H1 (cell line): ENCODE results near the gene TBX21. TPM values are rescaled to one million over a fixed set of nuclear protein-coding genes. Genes with fewer than 3 reads are reported as not detected.

Experiments used
- CTCF ChIA-PET: fragments of 300-600 bp; sonication (Branson Sonifier 250); formaldehyde crosslinking; loops from one replicate; lab custom pipeline; 2021; ENCODE audit not compliant: partially characterized antibody; lab: Charles Lee
- POLR2A ChIA-PET: fragments of 300-600 bp; sonication (Branson Sonifier 250); formaldehyde crosslinking; loops from one replicate; lab custom pipeline; 2021; ENCODE audit warnings: inconsistent platforms; ENCODE audit not compliant: partially characterized antibody; lab: Charles Lee
- DNase-seq, 2 experiments: peaks; one replicate each; pipeline versions ENCODE4 v3.0.0 to v3.0.0-alpha.2; 2010 to 2022; ENCODE audit warnings: low spot score in 2 of 2, low read depth in 1 of 2, mixed read lengths in 1 of 2
- FAIRE-seq: peaks from 2 replicates; lab custom pipeline; 2011; peaks lifted over from hg19 to GRCh38; lab: Jason Lieb, UNC
- H2AFZ ChIP-seq: 2 replicates; pipeline ENCODE4 v1.8.1; 2012; ENCODE audit warnings: low read length, inconsistent platforms
- H2AK5ac ChIP-seq: 2 replicates; pipeline ENCODE4 v1.6.1; 2013; ENCODE audit warnings: low read depth, low read length
- H2BK120ac ChIP-seq: replicated peaks from 2 replicates; pipeline ENCODE3; 2013; ENCODE audit warnings: low read depth, low read length, inconsistent platforms
- H2BK12ac ChIP-seq: 2 replicates; pipeline ENCODE4 v1.6.1; 2013; ENCODE audit warnings: low read depth, low read length
- H2BK15ac ChIP-seq: 2 replicates; pipeline ENCODE4 v1.6.1; 2013; ENCODE audit warnings: low read length
- H2BK20ac ChIP-seq: 2 replicates; pipeline ENCODE4 v1.6.1; 2013; ENCODE audit warnings: low read length
- H2BK5ac ChIP-seq: 2 replicates; pipeline ENCODE4 v1.6.1; 2013; ENCODE audit warnings: low read depth, low read length
- H3K14ac ChIP-seq: 2 replicates; pipeline ENCODE4 v1.6.1; 2013; ENCODE audit warnings: inconsistent platforms; ENCODE audit not compliant: insufficient read length
- H3K18ac ChIP-seq: 2 replicates; pipeline ENCODE4 v1.6.1; 2013; ENCODE audit warnings: low read length; ENCODE audit errors: extremely low read depth
- H3K23ac ChIP-seq: 2 replicates; pipeline ENCODE4 v1.6.1; 2013; ENCODE audit warnings: inconsistent platforms; ENCODE audit not compliant: insufficient read length
- H3K23me2 ChIP-seq: 2 replicates; pipeline ENCODE4 v1.6.1; 2013; ENCODE audit warnings: low read depth, low read length
- H3K27ac ChIP-seq: 2 replicates; pipeline ENCODE4 v1.6.1; 2011; ENCODE audit warnings: low read depth, low read length, inconsistent platforms
- H3K27me3 ChIP-seq, 4 experiments: replicated peaks in 1 of 4; 1 replicate in 1 of 4; 2 replicates in 3 of 4; pipeline versions ENCODE4 v1.6.1 to v1.8.1; 2011 to 2013; ENCODE audit warnings: low read length in 3 of 4, mild to moderate bottlenecking in 3 of 4, inconsistent platforms in 2 of 4, mixed read lengths in 2 of 4, moderate library complexity in 1 of 4; ENCODE audit not compliant: control insufficient read depth in 3 of 4, insufficient read depth in 3 of 4; ENCODE audit errors: extremely low read depth in 1 of 4
- H3K36me3 ChIP-seq, 4 experiments: 2 replicates each; pipeline versions ENCODE4 v1.6.1 to v1.8.1; 2011 to 2013; ENCODE audit warnings: mild to moderate bottlenecking in 4 of 4, low read length in 3 of 4, moderate library complexity in 2 of 4, control low read depth in 1 of 4, inconsistent platforms in 1 of 4; ENCODE audit not compliant: insufficient read depth in 4 of 4, control insufficient read depth in 2 of 4
- H3K4ac ChIP-seq: replicated peaks from 2 replicates; pipeline ENCODE3; 2013; ENCODE audit warnings: low read length, low read depth, mixed read lengths, inconsistent platforms; ENCODE audit not compliant: insufficient read length
- H3K4me1 ChIP-seq, 4 experiments: replicated peaks in 1 of 4; 1 replicate in 1 of 4; 2 replicates in 3 of 4; pipeline versions ENCODE4 v1.6.1 to v1.8.1; 2011 to 2013; ENCODE audit warnings: low read length in 3 of 4, inconsistent platforms in 2 of 4, mixed read lengths in 1 of 4; ENCODE audit not compliant: insufficient read depth in 4 of 4, control insufficient read depth in 3 of 4
- H3K4me2 ChIP-seq, 2 experiments: 2 replicates each; pipeline versions ENCODE4 v1.6.1 to v1.8.1; 2011 to 2013; ENCODE audit warnings: low read depth in 2 of 2, low read length in 2 of 2, control low read depth in 1 of 2, inconsistent platforms in 1 of 2, mild to moderate bottlenecking in 1 of 2; ENCODE audit not compliant: insufficient read depth in 1 of 2
- H3K4me3 ChIP-seq, 4 experiments: fragments of 200-600, 300-600 bp in 1 of 4; sonication (generic), shearing (Covaris generic), sonication (Bioruptor Twin) in 1 of 4; 2 replicates each; pipeline versions ENCODE4 v1.5.1 to v1.8.1; 2011 to 2016; ENCODE audit warnings: low read length in 4 of 4, low read depth in 3 of 4, control low read depth in 2 of 4, inconsistent platforms in 2 of 4, mild to moderate bottlenecking in 2 of 4, mixed read lengths in 1 of 4, moderate library complexity in 1 of 4; ENCODE audit not compliant: insufficient read depth in 2 of 4; ENCODE audit errors: extremely low read depth in 1 of 4
- H3K56ac ChIP-seq: replicated peaks from 2 replicates; pipeline ENCODE3; 2013; ENCODE audit warnings: low read depth, mild to moderate bottlenecking, mixed read lengths, low read length, inconsistent platforms; ENCODE audit not compliant: insufficient read length
- H3K79me1 ChIP-seq: 2 replicates; pipeline ENCODE4 v1.6.1; 2013; ENCODE audit warnings: low read depth, low read length, control low read depth
- H3K79me2 ChIP-seq, 2 experiments: 2 replicates each; pipeline versions ENCODE4 v1.6.1 to v1.8.1; 2012 to 2013; ENCODE audit warnings: low read length in 2 of 2, mild to moderate bottlenecking in 2 of 2, inconsistent platforms in 1 of 2; ENCODE audit not compliant: insufficient read depth in 2 of 2, control insufficient read depth in 1 of 2
- H3K9ac ChIP-seq, 4 experiments: replicated peaks in 1 of 4; 1 replicate in 1 of 4; 2 replicates in 3 of 4; pipeline versions ENCODE4 v1.6.1 to v1.8.1; 2011 to 2013; ENCODE audit warnings: low read depth in 3 of 4, low read length in 3 of 4, control low read depth in 2 of 4, mild to moderate bottlenecking in 2 of 4, moderate library complexity in 2 of 4, inconsistent platforms in 1 of 4; ENCODE audit errors: extremely low read depth in 1 of 4
- H3K9me3 ChIP-seq, 2 experiments: 2 replicates each; pipeline versions ENCODE4 v1.6.1 to v1.8.1; 2012 to 2013; ENCODE audit warnings: mild to moderate bottlenecking in 2 of 2, moderate library complexity in 2 of 2, control low read depth in 1 of 2, inconsistent platforms in 1 of 2, low read depth in 1 of 2, low read length in 1 of 2, mixed read lengths in 1 of 2; ENCODE audit not compliant: insufficient read depth in 2 of 2
- H4K20me1 ChIP-seq, 2 experiments: replicated peaks in 1 of 2; 2 replicates each; pipeline versions ENCODE3 to v1.8.1; 2011 to 2013; ENCODE audit warnings: inconsistent platforms in 2 of 2, low read length in 2 of 2, mild to moderate bottlenecking in 1 of 2; ENCODE audit not compliant: insufficient read depth in 2 of 2, control insufficient read depth in 1 of 2
- H4K5ac ChIP-seq: 2 replicates; pipeline ENCODE4 v1.6.1; 2013; ENCODE audit warnings: low read length, low read depth, mixed read lengths, inconsistent platforms; ENCODE audit not compliant: insufficient read length
- H4K8ac ChIP-seq: 2 replicates; pipeline ENCODE4 v1.8.0; 2013; ENCODE audit warnings: mild to moderate bottlenecking, moderate library complexity, low read length, inconsistent platforms; ENCODE audit not compliant: insufficient read depth; ENCODE audit errors: extremely low read depth
- H4K91ac ChIP-seq: replicated peaks from 2 replicates; pipeline ENCODE3; 2013; ENCODE audit warnings: low read length, mixed read lengths, inconsistent platforms; ENCODE audit not compliant: insufficient read length
- ASH2L ChIP-seq: fragments of 200-600, 300-600 bp; sonication (generic); IDR thresholded peaks from one replicate; pipeline ENCODE4 v1.7.1; 2017; ENCODE audit warnings: low read length
- CREB1 ChIP-seq: IDR thresholded peaks from 2 replicates; pipeline ENCODE4 v1.6.1; 2012; ENCODE audit warnings: inconsistent platforms
- JUND ChIP-seq: IDR thresholded peaks from 2 replicates; pipeline ENCODE4 v1.6.1; 2011; ENCODE audit warnings: mild to moderate bottlenecking, improper control_type of control experiment, low read length
- NANOG ChIP-seq: IDR thresholded peaks from 2 replicates; pipeline ENCODE4 v1.6.1; 2011; ENCODE audit warnings: low read length, low read depth, mild to moderate bottlenecking, inconsistent platforms; ENCODE audit not compliant: insufficient read depth, poor library complexity, severe bottlenecking
- RAD21 ChIP-seq, 2 experiments: IDR thresholded peaks in 1 of 2; conservative IDR thresholded peaks in 1 of 2; 2 replicates each; pipeline ENCODE4 v1.6.1; 2011; ENCODE audit warnings: low read depth in 2 of 2, low read length in 2 of 2, improper control_type of control experiment in 1 of 2, inconsistent platforms in 1 of 2, mild to moderate bottlenecking in 1 of 2, moderate library complexity in 1 of 2
- RFX5 ChIP-seq: IDR thresholded peaks from 2 replicates; pipeline ENCODE4 v1.6.1; 2011; ENCODE audit warnings: low read depth, low read length, improper control_type of control experiment, borderline replicate concordance
- SAP30 ChIP-seq: fragments of 300-600 bp; sonication (generic); IDR thresholded peaks from 2 replicates; pipeline ENCODE4 v1.7.1; 2012; ENCODE audit warnings: low read length, moderate library complexity, mild to moderate bottlenecking, inconsistent platforms; ENCODE audit not compliant: insufficient read depth, insufficient replicate concordance
- SP1 ChIP-seq: IDR thresholded peaks from 2 replicates; pipeline ENCODE4 v1.6.1; 2011; ENCODE audit warnings: low read depth, low read length
- SRF ChIP-seq: IDR thresholded peaks from 2 replicates; pipeline ENCODE4 v1.6.1; 2011; ENCODE audit warnings: mild to moderate bottlenecking, low read depth, low read length, moderate library complexity
- WGBS, 2 experiments: shearing (Covaris generic) in 1 of 2; methylation state at CpG; one replicate each; pipeline versions ENCODE4 v1.1.6 to v1.1.7; 2013 to 2015; ENCODE audit warnings: low lambda C conversion rate in 2 of 2, mixed read lengths in 2 of 2, inconsistent platforms in 1 of 2, low coverage in 1 of 2, missing lambda C conversion rate in 1 of 2; ENCODE audit not compliant: insufficient replicate concordance in 2 of 2, insufficient coverage in 1 of 2, insufficient read length in 1 of 2; ENCODE audit errors: extremely low coverage in 1 of 2, missing lambda C conversion rate in 1 of 2; 5-methylcytosine and 5-hydroxymethylcytosine counted together
- polyA plus RNA-seq, 7 experiments: library from polyadenylated mRNA; depleted of rRNA in 3 of 7; stranded (reverse) in 5 of 7; unstranded in 2 of 7; fragments of >200 nt in 5 of 7; fragments of 200-250 nt in 2 of 7; gene quantifications; 1 replicate in 5 of 7; 2 replicates in 1 of 7; 4 replicates in 1 of 7; pipeline versions ENCODE4 v1.2.1 to v1.2.3, GENCODE V29; 2011 to 2013; ENCODE audit warnings: missing spikeins in 2 of 7, mixed read lengths in 2 of 7
- total RNA-seq: library from RNA; stranded (reverse); fragmentation: NEBNext Ultra II Directional; extraction: Animal tissue kit (Norgen Biotek cat#: 25700); gene quantifications from 2 replicates; pipeline ENCODE4 v1.2.1, GENCODE V29; 2021

The TBX21 gene
- total and polyA plus RNA-seq, 2 of the 8 experiments (the other 6 are each of a cell fraction or from before 2014, with no cell fraction given), result not detected

- no peak overlapping the region for H3K4me2 ChIP-seq
- H2BK12ac ChIP-seq, result no peak overlapping the region
- ChIA-PET POLR2A (interaction anchor here (0.5 kb wide), 1 partner anchor 30 kb away, joined by 3 read pairs; no protein-coding TSS in a partner anchor), CTCF (interaction anchor here (0.7 to 8.2 kb wide), 20 partner anchors 9 to 108 kb away, joined by 3 to 57 read pairs (median 4); partner anchors contain the start of genes LRRC46, MRPL10 and SCRN2)
- peaks cover 0 to 16% (median 10%) of the 10 kb centered on the region in 4 experiments; a peak in 6 of 7 replicates for H3K27me3 ChIP-seq
- H3K9me3 ChIP-seq, result no peaks in the 10 kb centered on the region
- no peaks in the 10 kb centered on the region for H3K36me3 ChIP-seq
- no peak overlapping the region for H2BK5ac ChIP-seq
- no peak overlapping the region for H2AK5ac ChIP-seq
- H3K56ac ChIP-seq, result no peak overlapping the region
- peaks cover 0 to 2% of the 10 kb centered on the region in 2 experiments for H4K20me1 ChIP-seq
- DNase-seq, result no peak
- no peak overlapping the region for H4K91ac ChIP-seq
- no peak overlapping the region for H4K5ac ChIP-seq
- H3K79me1 ChIP-seq, result no peaks in the 10 kb centered on the region
- no peak overlapping the region for H3K23ac ChIP-seq
- no peak overlapping the region for H4K8ac ChIP-seq
- H3K9ac ChIP-seq, result no peak overlapping the region
- no peaks in the 10 kb centered on the region for H3K79me2 ChIP-seq
- no peak overlapping the region for H2BK20ac ChIP-seq
- no peak overlapping the region for H3K4ac ChIP-seq
- peak; percentile 95 for FAIRE-seq
- no peaks in the 10 kb centered on the region for H3K4me1 ChIP-seq
- 42% methylated on average over 13 of the region's 14 CpGs; no CpG with 5 or more reads in 1 of the 2 experiments for WGBS, 2 experiments
- no peak overlapping the region for H3K4me3 ChIP-seq
- H2BK15ac ChIP-seq, result no peak overlapping the region
- no peak overlapping the region for H2BK120ac ChIP-seq
- no peak overlapping the region for H2AFZ ChIP-seq
- H3K14ac ChIP-seq, result no peak overlapping the region
- no peak overlapping the region for H3K18ac ChIP-seq
- no peak overlapping the region for H3K27ac ChIP-seq
- no peaks in the 10 kb centered on the region for H3K23me2 ChIP-seq
- TF ChIP-seq SRF, result no peak
- no peak for TF ChIP-seq NANOG
- TF ChIP-seq ASH2L, result no peak
- no peak for TF ChIP-seq RFX5
- TF ChIP-seq SP1, result no peak
- TF ChIP-seq SAP30, result no peak
- TF ChIP-seq CREB1, result no peak
- TF ChIP-seq RAD21 (IDR thresholded peaks at IDR 0.05 in 1 of 2, conservative IDR thresholded peaks at IDR 0.05 in 1 of 2; ENCODE audit: low read depth in 2 of 2, low read length in 2 of 2), result peak; percentile 65 to 76
- TF ChIP-seq JUND, result no peak
These were observed 43.5 kb downstream of the TBX21 start for GRCh38 chr17:47776330-47777197.
